GM19193 (cell line): ENCODE measurements around the gene PTPRG.

Experiments
- POLR2A ChIP-seq: IDR thresholded peaks from 4 replicates; pipeline ENCODE4 v1.6.1; 2011; ENCODE audit not compliant: insufficient read depth, insufficient read length; ENCODE audit errors: extremely low read depth

Gene PTPRG

GRCh38 chr3:62051506-62051905 is 490.1 kb downstream of the PTPRG start:
- TF ChIP-seq POLR2A = no peak

GRCh38 chr3:62052331-62052730 is 491.0 kb downstream of the PTPRG start:
- TF ChIP-seq POLR2A = no peak

GRCh38 chr3:62056658-62057057 is 495.3 kb downstream of the PTPRG start:
- TF ChIP-seq POLR2A = no peak

- TF ChIP-seq POLR2A = no peak
Measured at GRCh38 chr3:62057339-62058047, 496.1 kb downstream of the PTPRG start.

- TF ChIP-seq POLR2A = no peak
Measured at GRCh38 chr3:62065985-62066693, 504.8 kb downstream of the PTPRG start.

GRCh38 chr3:62068337-62068736 is 507.0 kb downstream of the PTPRG start:
- no peak for TF ChIP-seq POLR2A

- no peak for TF ChIP-seq POLR2A
Measured at GRCh38 chr3:62070891-62071290, 509.5 kb downstream of the PTPRG start.

- TF ChIP-seq POLR2A = no peak
Measured at GRCh38 chr3:62073038-62073437, 511.7 kb downstream of the PTPRG start.

GRCh38 chr3:62084558-62084957 is 523.2 kb downstream of the PTPRG start:
- TF ChIP-seq POLR2A = no peak

GRCh38 chr3:62088472-62089104 is 527.2 kb downstream of the PTPRG start:
- TF ChIP-seq POLR2A = no peak

GRCh38 chr3:62090066-62090465 is 528.7 kb downstream of the PTPRG start:
- TF ChIP-seq POLR2A = no peak

- no peak for TF ChIP-seq POLR2A
Measured at GRCh38 chr3:62090519-62090918, 529.1 kb downstream of the PTPRG start.

GRCh38 chr3:62093025-62093424 is 531.7 kb downstream of the PTPRG start:
- TF ChIP-seq POLR2A = no peak

- TF ChIP-seq POLR2A = no peak
Measured at GRCh38 chr3:62094461-62094860, 533.1 kb downstream of the PTPRG start.

- TF ChIP-seq POLR2A = no peak
Measured at GRCh38 chr3:62095080-62095479, 533.7 kb downstream of the PTPRG start.

GRCh38 chr3:62095756-62096155 is 534.4 kb downstream of the PTPRG start:
- no peak for TF ChIP-seq POLR2A
